GM21529 (cell line): ENCODE results near the gene GALNT1.
"Not testable (repeated sequence)": the region's sequence is repeated elsewhere in the genome, so short reads cannot be mapped to it uniquely, and the experiment has no call there.

Experiments used
- ATAC-seq: cut with Tn5 transposase; IDR thresholded peaks from one replicate; pipeline ENCODE4 v1.9.1; 2021; ENCODE audit not compliant: unreplicated experiment

Gene GALNT1

GRCh38 chr18:35581546-35581897, at the start of gene GALNT1:
GALNT1 (plus strand) TSS chr18:35581740; CDS start chr18:35654663, 72,923 bp downstream.
- ATAC-seq, result no peak

- no peak for ATAC-seq
Observed at GRCh38 chr18:35533916-35534405, 47.6 kb upstream of the GALNT1 start.

- ATAC-seq, result no peak
Observed at GRCh38 chr18:35535297-35535696, 46.2 kb upstream of the GALNT1 start.

- no peak for ATAC-seq
Observed at GRCh38 chr18:35542356-35542755, 39.2 kb upstream of the GALNT1 start.

- ATAC-seq, result no peak
Observed at GRCh38 chr18:35547008-35547605, 34.4 kb upstream of the GALNT1 start.

GRCh38 chr18:35549564-35549963, 32.0 kb upstream of the GALNT1 start:
- no peak for ATAC-seq

- ATAC-seq, result no peak
Observed at GRCh38 chr18:35553300-35553699, 28.2 kb upstream of the GALNT1 start.

GRCh38 chr18:35555538-35555937, 26.0 kb upstream of the GALNT1 start:
- not testable (repeated sequence) for ATAC-seq

GRCh38 chr18:35559867-35560266, 21.7 kb upstream of the GALNT1 start:
- ATAC-seq, result no peak

- peak; percentile 87 for ATAC-seq
Observed at GRCh38 chr18:35564795-35565453, 16.6 kb upstream of the GALNT1 start.

GRCh38 chr18:35566019-35566418, 15.5 kb upstream of the GALNT1 start:
- ATAC-seq, result no peak

- no peak for ATAC-seq
Observed at GRCh38 chr18:35570182-35570581, 11.4 kb upstream of the GALNT1 start.

GRCh38 chr18:35571138-35571537, 10.4 kb upstream of the GALNT1 start:
- ATAC-seq, result no peak

GRCh38 chr18:35572644-35573043, 8.9 kb upstream of the GALNT1 start:
- ATAC-seq, result no peak

- ATAC-seq, result no peak
Observed at GRCh38 chr18:35573531-35573930, 8.0 kb upstream of the GALNT1 start.

- ATAC-seq, result not testable (repeated sequence)
Observed at GRCh38 chr18:35576240-35576845, 5.2 kb upstream of the GALNT1 start.

GRCh38 chr18:35577045-35577848, 4.3 kb upstream of the GALNT1 start:
- ATAC-seq, result peak; percentile 51

- ATAC-seq, result no peak
Observed at GRCh38 chr18:35578481-35578880, 3.1 kb upstream of the GALNT1 start.

- no peak for ATAC-seq
Observed at GRCh38 chr18:35578936-35579335, 2.6 kb upstream of the GALNT1 start.

- peak; percentile 42 for ATAC-seq
Observed at GRCh38 chr18:35580701-35581539, 620 bp upstream of the GALNT1 start.
